Endothelial cell of umbilical vein (primary cell): Measurements from ENCODE around the gene OR6C1. TPM values are rescaled to one million over a fixed set of nuclear protein-coding genes. Genes with fewer than 3 reads are reported as not detected.

Experiments
- Bru-seq: library from RNA; stranded (reverse); fragments of 400-500 nt; gene quantifications from one replicate; lab custom pipeline; 2021; lab: Mats Ljungman, UMichigan
- BruChase-seq, 2 experiments: library from RNA; stranded (reverse); fragments of 400-500 nt; gene quantifications; one replicate each; lab custom pipeline; 2021; lab: Mats Ljungman, UMichigan
- BruUV-seq: library from RNA; stranded (reverse); fragments of 400-500 nt; replicated peaks from 2 replicates; lab custom pipeline; 2021; lab: Mats Ljungman, UMichigan
- CTCF ChIA-PET: fragments of 300-600, 350-600 bp; sonication (Branson Sonifier 250); formaldehyde crosslinking; loops from one replicate; lab custom pipeline; 2021; ENCODE audit warnings: antibody characterized with exemption, inconsistent platforms; lab: Charles Lee
- POLR2A ChIA-PET: fragments of 300-600, 350-600 bp; sonication (Branson Sonifier 250); formaldehyde crosslinking; loops from one replicate; lab custom pipeline; 2021; ENCODE audit warnings: antibody characterized with exemption, inconsistent platforms; lab: Charles Lee
- DNase-seq: peaks from one replicate; pipeline ENCODE4 v3.0.0-alpha.2; 2011; ENCODE audit warnings: low read depth, low spot score
- FAIRE-seq: peaks from 2 replicates; lab custom pipeline; 2011; peaks lifted over from hg19 to GRCh38; lab: Jason Lieb, UNC
- H2AFZ ChIP-seq: 2 replicates; pipeline ENCODE4 v1.6.0; 2012; ENCODE audit warnings: low read depth, low read length, control low read depth, inconsistent platforms
- H3K27ac ChIP-seq: 2 replicates; pipeline ENCODE4 v1.5.1; 2011; ENCODE audit warnings: low read depth, mild to moderate bottlenecking, control low read depth, low read length, moderate library complexity; ENCODE audit not compliant: insufficient read depth
- H3K27me3 ChIP-seq, 2 experiments: 2 replicates each; pipeline versions ENCODE4 v1.6.0 to v1.6.1; 2011; ENCODE audit warnings: low read length in 2 of 2, mixed read lengths in 1 of 2; ENCODE audit not compliant: control insufficient read depth in 2 of 2, insufficient read depth in 2 of 2
- H3K36me3 ChIP-seq, 2 experiments: 2 replicates in 1 of 2; 3 replicates in 1 of 2; pipeline ENCODE4 v1.5.1; 2011; ENCODE audit warnings: low read length in 2 of 2, mild to moderate bottlenecking in 1 of 2, moderate library complexity in 1 of 2; ENCODE audit not compliant: control insufficient read depth in 2 of 2, insufficient read depth in 2 of 2; ENCODE audit errors: extremely low read depth in 1 of 2
- H3K4me1 ChIP-seq: 3 replicates; pipeline ENCODE4 v1.5.1; 2011; ENCODE audit warnings: mild to moderate bottlenecking, low read length; ENCODE audit not compliant: control insufficient read depth, insufficient read depth; ENCODE audit errors: extremely low read depth
- H3K4me2 ChIP-seq: 2 replicates; pipeline ENCODE4 v1.6.1; 2011; ENCODE audit warnings: low read length, control low read depth, mixed read lengths; ENCODE audit not compliant: insufficient read depth
- H3K4me3 ChIP-seq, 3 experiments: fragments of 200-600 bp in 1 of 3; sonication (generic), shearing (Covaris generic) in 1 of 3; replicated peaks in 1 of 3; 2 replicates each; pipeline ENCODE4 v1.5.1; 2011 to 2016; ENCODE audit warnings: control low read depth in 3 of 3, low read length in 3 of 3, mild to moderate bottlenecking in 2 of 3, inconsistent platforms in 1 of 3, low read depth in 1 of 3, moderate library complexity in 1 of 3; ENCODE audit not compliant: insufficient read depth in 1 of 3
- H3K79me2 ChIP-seq: 2 replicates; pipeline ENCODE4 v1.6.0; 2012; ENCODE audit warnings: low read length, inconsistent platforms; ENCODE audit not compliant: control insufficient read depth, insufficient read depth
- H3K9ac ChIP-seq: replicated peaks from 2 replicates; pipeline ENCODE3; 2011; ENCODE audit warnings: low read length, control low read depth; ENCODE audit not compliant: insufficient read depth; ENCODE audit errors: extremely low read depth
- H3K9me1 ChIP-seq: replicated peaks from 3 replicates; pipeline ENCODE4 v1.6.0; 2011; ENCODE audit warnings: mild to moderate bottlenecking, low read length; ENCODE audit not compliant: control insufficient read depth, insufficient read depth; ENCODE audit errors: extremely low read depth
- H3K9me3 ChIP-seq: replicated peaks from 2 replicates; pipeline ENCODE4 v1.5.1; 2012; ENCODE audit warnings: low read length, inconsistent platforms; ENCODE audit not compliant: control insufficient read depth, insufficient read depth
- H4K20me1 ChIP-seq: replicated peaks from 2 replicates; pipeline ENCODE3; 2011; ENCODE audit warnings: mild to moderate bottlenecking, low read length; ENCODE audit not compliant: control insufficient read depth, insufficient read depth; ENCODE audit errors: extremely low read depth
- CTCF ChIP-seq, 2 donors: IDR thresholded peaks; 1 replicate in 1 of 2; 2 replicates in 1 of 2; pipeline ENCODE4 v1.5.1; 2011; ENCODE audit warnings: low read length in 2 of 2, mild to moderate bottlenecking in 2 of 2, moderate library complexity in 2 of 2, control low read depth in 1 of 2, inconsistent platforms in 1 of 2, low read depth in 1 of 2; ENCODE audit not compliant: insufficient read depth in 1 of 2; ENCODE audit errors: extremely low read depth in 1 of 2
- EZH2 ChIP-seq: IDR thresholded peaks from 2 replicates; pipeline ENCODE4 v1.6.1; 2012; ENCODE audit warnings: borderline replicate concordance, low read depth, mild to moderate bottlenecking, moderate library complexity, low read length, inconsistent platforms; ENCODE audit not compliant: severe bottlenecking
- FOS ChIP-seq: IDR thresholded peaks from 2 replicates; pipeline ENCODE4 v1.6.1; 2011; ENCODE audit warnings: mild to moderate bottlenecking, low read length, moderate library complexity, borderline replicate concordance; ENCODE audit not compliant: insufficient read depth
- GATA2 ChIP-seq: IDR thresholded peaks from 2 replicates; pipeline ENCODE4 v1.7.0; 2011; ENCODE audit warnings: low read depth, mild to moderate bottlenecking, moderate library complexity, mixed read lengths, low read length; ENCODE audit not compliant: insufficient read length, insufficient read depth
- JUN ChIP-seq: IDR thresholded peaks from 2 replicates; pipeline ENCODE4 v1.6.1; 2011; ENCODE audit warnings: borderline replicate concordance, low read depth; ENCODE audit not compliant: insufficient read length, insufficient read depth
- MYC ChIP-seq: IDR thresholded peaks from one replicate; pipeline ENCODE4 v1.6.1; 2011; ENCODE audit warnings: mild to moderate bottlenecking, low read depth, low read length
- POLR2A ChIP-seq: IDR thresholded peaks from 2 replicates; pipeline ENCODE4 v1.6.1; 2012; ENCODE audit warnings: low read depth, mild to moderate bottlenecking, control low read depth, low read length
- POLR2AphosphoS5 ChIP-seq: IDR thresholded peaks from 2 replicates; pipeline ENCODE4 v1.6.1; 2012; ENCODE audit warnings: low read depth, mild to moderate bottlenecking, control low read depth, low read length, moderate library complexity; ENCODE audit not compliant: insufficient read depth
- dilution Hi-C: fragments of 300-500 bp; cut with MboI; formaldehyde crosslinking; loops from one replicate; pipeline ENCODE4 v1.15.0; 2019; ENCODE audit warnings: low sequenced_read_pairs; ENCODE audit not compliant: extremely low pct_ligation_motif_present
- intact Hi-C: fragments of 100-400 bp; cut with micrococcal nuclease; formaldehyde crosslinking; loops from one replicate; pipeline ENCODE4 v1.10.0; 2022
- long read RNA-seq: library from polyadenylated mRNA; stranded (forward); transcript quantifications from one replicate; pipeline ENCODE4 v2.0.0, GENCODE V29; 2021
- polyA minus RNA-seq, 3 experiments: library from RNA; depleted of rRNA, polyadenylated mRNA; stranded (reverse); fragments of >200 nt; gene quantifications; 1 replicate in 1 of 3; 2 replicates in 2 of 3; pipeline ENCODE4 v1.2.3, GENCODE V29; 2011
- polyA plus RNA-seq, 4 experiments: library from polyadenylated mRNA; depleted of rRNA in 3 of 4; stranded (reverse) in 3 of 4; unstranded in 1 of 4; fragments of >200 nt; gene quantifications; 2 replicates each; pipeline versions ENCODE4 v1.2.1 to v1.2.3, GENCODE V29; 2011 to 2012; ENCODE audit warnings: missing spikeins in 1 of 4
- total RNA-seq: library from RNA; stranded (reverse); gene quantifications from 2 replicates; pipeline ENCODE4 v1.2.3, GENCODE V29; 2021

Gene OR6C1
- total RNA-seq (not detected in 2 replicates), polyA plus RNA-seq (not detected in 2 replicates), polyA minus RNA-seq (not detected in 2 replicates), Bru-seq, nascent RNA (not detected), BruChase-seq, experiment 1, labeled RNA remaining after a 6-hour chase (not detected), BruChase-seq, experiment 2, labeled RNA remaining after a 2-hour chase (not detected)
- not detected in 2 replicates for polyA plus RNA-seq (2011; cell fraction: cytosol; rRNA removed)
- polyA plus RNA-seq (2011; cell fraction: nucleus; rRNA removed), result not detected in 2 replicates
- polyA plus RNA-seq (2012), result not detected in 2 replicates
- polyA minus RNA-seq (2011; cell fraction: cytosol; rRNA and poly(A)+ RNA removed), result not detected
- not detected in 2 replicates for polyA minus RNA-seq (2011; cell fraction: nucleus; rRNA and poly(A)+ RNA removed)
- long read RNA-seq, result 0 reads

GRCh38 chr12:55314043-55314442, at the start of gene OR6C1:
TSS of gene OR6C1 (plus strand) at chr12:55314343. CDS start at chr12:55320600, 6,257 bp downstream.
- H3K27ac ChIP-seq, result no peak within 1 kb of the TSS
- POLR2A ChIA-PET, result no interaction called here

More at GRCh38 chr12:55314043-55314442, at the start of gene OR6C1:
- no peaks in the 10 kb centered on the region for H3K27me3 ChIP-seq
- H2AFZ ChIP-seq, result no peak within 1 kb of the TSS
- dilution Hi-C loops (no loop called here), intact Hi-C loops (no loop called here)
- DNase-seq (no peak), FAIRE-seq (no peak)
- CTCF ChIA-PET, result no interaction called here
- no peaks in the 10 kb centered on the region for H3K4me1 ChIP-seq
- H3K4me2 ChIP-seq, result no peak within 1 kb of the TSS
- no peaks in the 10 kb centered on the region for H4K20me1 ChIP-seq
- no peak within 1 kb of the TSS for H3K4me3 ChIP-seq
- no peaks in the 10 kb centered on the region for H3K9me3 ChIP-seq
- no peaks in the 10 kb centered on the region for H3K36me3 ChIP-seq
- no peaks in the 10 kb centered on the region for H3K9me1 ChIP-seq
- H3K79me2 ChIP-seq, result no peaks in the 10 kb centered on the region
- no TSS peak for BruUV-seq
- TF ChIP-seq POLR2AphosphoS5 (no peak), FOS (no peak), JUN (no peak), EZH2 (no peak), GATA2 (no peak), MYC (no peak), CTCF (IDR thresholded peaks at IDR 0.05; ENCODE audit: extremely low read depth in 1 of 2, insufficient read depth in 1 of 2, low read depth in 1 of 2, low read length in 2 of 2) (no peak), POLR2A (no peak)
- no peak within 1 kb of the TSS for H3K9ac ChIP-seq
